Smooth muscle cell (in vitro differentiated cells): ENCODE measurements around the gene PSMD7. TPM values are rescaled to one million over a fixed set of nuclear protein-coding genes. Genes with fewer than 3 reads are reported as not detected.

ENCODE experiments used
- DNase-seq: peaks from one replicate; lab custom pipeline; 2025; ENCODE audit not compliant: unreplicated experiment; lab: John Stamatoyannopoulos, UW
- H2AFZ ChIP-seq: fragments of 200-600 bp; sonication (generic); 2 replicates; pipeline ENCODE4 v1.6.0; 2016; ENCODE audit warnings: antibody characterized with exemption, low read depth, mild to moderate bottlenecking
- H3F3A ChIP-seq: fragments of 200-600 bp; sonication (generic); 2 replicates; pipeline ENCODE4 v1.6.0; 2017; ENCODE audit warnings: antibody characterized with exemption, low read depth
- H3K27ac ChIP-seq: fragments of 200-600 bp; sonication (generic); 2 replicates; pipeline ENCODE4 v1.5.1; 2016; ENCODE audit warnings: low read depth, mild to moderate bottlenecking
- H3K27me3 ChIP-seq: fragments of 200-600 bp; sonication (generic); 2 replicates; pipeline ENCODE4 v1.6.1; 2016; ENCODE audit warnings: low read depth, mild to moderate bottlenecking
- H3K36me3 ChIP-seq: fragments of 200-600 bp; sonication (generic); 2 replicates; pipeline ENCODE4 v1.5.1; 2016; ENCODE audit warnings: low read depth
- H3K4me1 ChIP-seq: fragments of 200-600 bp; sonication (generic); 2 replicates; pipeline ENCODE4 v1.5.1; 2016; ENCODE audit warnings: low read depth
- H3K4me2 ChIP-seq: fragments of 200-600 bp; sonication (generic); 2 replicates; pipeline ENCODE4 v1.6.0; 2016; ENCODE audit warnings: mild to moderate bottlenecking
- H3K4me3 ChIP-seq: fragments of 200-600 bp; sonication (generic); 2 replicates; pipeline ENCODE4 v1.5.1; 2016; ENCODE audit warnings: mild to moderate bottlenecking
- H3K79me2 ChIP-seq: fragments of 200-600 bp; sonication (generic); 2 replicates; pipeline ENCODE4 v1.6.0; 2016; ENCODE audit warnings: low read depth, mild to moderate bottlenecking
- H3K9ac ChIP-seq: fragments of 200-600 bp; sonication (generic); 2 replicates; pipeline ENCODE4 v1.6.0; 2016; ENCODE audit warnings: low read depth
- H3K9me3 ChIP-seq: fragments of 200-600 bp; sonication (generic); replicated peaks from 2 replicates; pipeline ENCODE4 v1.5.1; 2016; ENCODE audit warnings: low read depth
- H4K20me1 ChIP-seq: fragments of 200-600 bp; sonication (generic); 2 replicates; pipeline ENCODE4 v1.6.0; 2016; ENCODE audit warnings: low read depth
- CTCF ChIP-seq: fragments of 200-600 bp; sonication (generic); IDR thresholded peaks from 2 replicates; pipeline ENCODE4 v1.5.1; 2017; ENCODE audit warnings: borderline replicate concordance, mild to moderate bottlenecking, antibody characterized with exemption; ENCODE audit not compliant: insufficient read depth, poor library complexity, severe bottlenecking
- WGBS: methylation state at CpG from one replicate; pipeline ENCODE4 v1.1.7; 2016; ENCODE audit warnings: low lambda C conversion rate; 5-methylcytosine and 5-hydroxymethylcytosine counted together
- polyA plus RNA-seq: library from polyadenylated mRNA; unstranded; fragments of >200 nt; fragmentation: Nextera tagmentation; extraction: Ambion mirVana; gene quantifications from 2 replicates; pipeline ENCODE4 v1.2.1, GENCODE V29; 2016
- total RNA-seq: library from RNA; depleted of rRNA; stranded (reverse); fragments of >200 nt; gene quantifications from 2 replicates; pipeline ENCODE4 v1.2.3, GENCODE V29; 2014

PSMD7 gene
- total and polyA plus RNA-seq, 2 experiments from 2014 or later = 79.9 to 137 TPM

DNA sequence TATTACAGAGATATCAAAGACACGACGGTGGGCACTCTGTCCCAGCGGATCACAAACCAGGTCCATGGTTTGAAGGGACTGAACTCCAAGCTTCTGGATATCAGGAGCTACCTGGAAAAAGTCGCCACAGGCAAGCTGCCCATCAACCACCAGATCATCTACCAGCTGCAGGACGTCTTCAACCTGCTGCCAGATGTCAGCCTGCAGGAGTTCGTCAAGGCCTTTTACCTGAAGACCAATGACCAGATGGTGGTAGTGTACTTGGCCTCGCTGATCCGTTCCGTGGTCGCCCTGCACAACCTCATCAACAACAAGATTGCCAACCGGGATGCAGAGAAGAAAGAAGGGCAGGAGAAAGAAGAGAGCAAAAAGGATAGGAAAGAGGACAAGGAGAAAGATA lies 8.7 kb downstream of the PSMD7 start:
- H3K4me1 ChIP-seq = no peaks in the 10 kb centered on the region
- H4K20me1 ChIP-seq = peaks cover 3% of the 10 kb centered on the region
- H3K27ac ChIP-seq = no peak overlapping the region
- no peaks in the 10 kb centered on the region for H3K9me3 ChIP-seq
- peaks cover 36% of the 10 kb centered on the region for H3K36me3 ChIP-seq
- peaks cover 23% of the 10 kb centered on the region for H3F3A ChIP-seq
- H3K4me3 ChIP-seq = no peak overlapping the region
- no peak for DNase-seq
- no peaks in the 10 kb centered on the region for H3K27me3 ChIP-seq
- no peak overlapping the region for H3K9ac ChIP-seq
- TF ChIP-seq CTCF = no peak
- WGBS = 96% methylated on average over 11 of the region's 11 CpGs
- peaks cover 4% of the 10 kb centered on the region for H3K79me2 ChIP-seq
- no peak overlapping the region for H2AFZ ChIP-seq
- no peak overlapping the region for H3K4me2 ChIP-seq

- H3K4me2 ChIP-seq = no peak overlapping the region
- no peaks in the 10 kb centered on the region for H3K79me2 ChIP-seq
- no peak overlapping the region for H3K27ac ChIP-seq
- no peak overlapping the region for H2AFZ ChIP-seq
- H4K20me1 ChIP-seq = no peaks in the 10 kb centered on the region
- H3K4me1 ChIP-seq = no peaks in the 10 kb centered on the region
- peaks cover 29% of the 10 kb centered on the region for H3K36me3 ChIP-seq
- H3K4me3 ChIP-seq = no peak overlapping the region
- no peaks in the 10 kb centered on the region for H3K9me3 ChIP-seq
- no peak for DNase-seq
- H3K27me3 ChIP-seq = no peaks in the 10 kb centered on the region
- peaks cover 23% of the 10 kb centered on the region for H3F3A ChIP-seq
- H3K9ac ChIP-seq = no peak overlapping the region
- TF ChIP-seq CTCF = no peak
- WGBS = 84% methylated on average over 8 of the region's 8 CpGs
These were observed 9.6 kb downstream of the PSMD7 start for GRCh38 chr16:74305978-74306784.

DNA sequence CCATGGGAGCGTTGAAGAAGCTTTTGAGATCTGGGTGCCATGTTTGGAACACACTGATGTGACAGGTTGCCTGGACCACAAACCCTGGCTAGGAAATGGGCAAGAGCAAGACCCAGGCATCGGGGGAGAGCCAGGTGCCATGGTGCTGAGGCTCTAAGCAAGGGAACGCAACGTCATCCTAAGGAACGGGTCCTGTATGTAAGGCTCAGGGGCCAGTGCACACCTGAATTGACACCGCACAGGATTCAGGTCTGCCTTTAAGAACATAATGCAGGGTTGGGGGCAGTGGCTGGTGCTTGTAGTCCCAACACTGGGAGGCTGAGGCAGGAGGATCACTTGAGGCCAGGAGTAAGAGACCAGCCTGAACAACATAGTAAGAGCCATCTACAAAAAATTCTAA lies 10.8 kb downstream of the PSMD7 start:
- Histone ChIP-seq H3K27me3 (no peaks in the 10 kb centered on the region), H3K79me2 (no peaks in the 10 kb centered on the region), H3K27ac (no peak overlapping the region), H3K4me2 (no peak overlapping the region), H3K9me3 (no peaks in the 10 kb centered on the region), H3K4me3 (no peak overlapping the region), H3K36me3 (peaks cover 24% of the 10 kb centered on the region), H3K9ac (no peak overlapping the region), H3K4me1 (no peaks in the 10 kb centered on the region), H3F3A (peaks cover 23% of the 10 kb centered on the region), H4K20me1 (no peaks in the 10 kb centered on the region), H2AFZ (no peak overlapping the region)
- WGBS = 99% methylated on average over 6 of the region's 6 CpGs
- TF ChIP-seq CTCF = no peak
- no peak for DNase-seq
